ENCODE data around the gene ZNF592.
"Not testable (repeated sequence)": the region's sequence is repeated elsewhere in the genome, so short reads cannot be mapped to it uniquely, and the experiment has no call there.

DNA sequence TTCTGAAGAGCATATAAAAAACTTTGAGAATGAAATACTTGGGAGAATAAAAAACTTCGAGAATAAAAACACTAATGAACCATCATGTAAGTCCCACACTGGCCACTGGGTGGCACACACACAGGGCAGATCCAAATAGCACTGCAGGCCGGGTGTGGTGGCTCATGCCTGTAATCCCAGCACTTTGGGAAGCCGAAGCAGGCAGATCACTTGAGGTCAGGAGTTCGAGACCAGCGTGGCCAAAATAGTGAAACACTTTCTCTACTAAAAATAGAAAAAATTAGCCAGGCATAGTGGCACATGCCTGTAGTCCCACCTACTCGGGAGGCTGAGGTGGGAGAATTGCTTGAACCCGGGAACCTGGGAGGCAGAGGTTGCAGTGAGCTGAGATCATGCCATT is 97.2 kb downstream of the ZNF592 start:
- TF ChIP-seq RCOR1 (IDR thresholded peaks at IDR 0.05; ENCODE audit: low read depth, low read length); CBX2 (IDR thresholded peaks at IDR 0.05; ENCODE audit: borderline replicate concordance, low read depth); EP300 (IDR thresholded peaks at IDR 0.05); KDM5A (IDR thresholded peaks at IDR 0.05); JUNB (IDR thresholded peaks at IDR 0.05); POLR2A (IDR thresholded peaks at IDR 0.05; ENCODE audit: low read length); HDAC2 (IDR thresholded peaks at IDR 0.05): not testable (repeated sequence)
- TF ChIP-seq, protein P1, sequence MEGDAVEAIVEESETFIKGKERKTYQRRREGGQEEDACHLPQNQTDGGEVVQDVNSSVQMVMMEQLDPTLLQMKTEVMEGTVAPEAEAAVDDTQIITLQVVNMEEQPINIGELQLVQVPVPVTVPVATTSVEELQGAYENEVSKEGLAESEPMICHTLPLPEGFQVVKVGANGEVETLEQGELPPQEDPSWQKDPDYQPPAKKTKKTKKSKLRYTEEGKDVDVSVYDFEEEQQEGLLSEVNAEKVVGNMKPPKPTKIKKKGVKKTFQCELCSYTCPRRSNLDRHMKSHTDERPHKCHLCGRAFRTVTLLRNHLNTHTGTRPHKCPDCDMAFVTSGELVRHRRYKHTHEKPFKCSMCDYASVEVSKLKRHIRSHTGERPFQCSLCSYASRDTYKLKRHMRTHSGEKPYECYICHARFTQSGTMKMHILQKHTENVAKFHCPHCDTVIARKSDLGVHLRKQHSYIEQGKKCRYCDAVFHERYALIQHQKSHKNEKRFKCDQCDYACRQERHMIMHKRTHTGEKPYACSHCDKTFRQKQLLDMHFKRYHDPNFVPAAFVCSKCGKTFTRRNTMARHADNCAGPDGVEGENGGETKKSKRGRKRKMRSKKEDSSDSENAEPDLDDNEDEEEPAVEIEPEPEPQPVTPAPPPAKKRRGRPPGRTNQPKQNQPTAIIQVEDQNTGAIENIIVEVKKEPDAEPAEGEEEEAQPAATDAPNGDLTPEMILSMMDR (IDR thresholded peaks at IDR 0.05): peak; percentile 67
- TF ChIP-seq, protein P2, sequence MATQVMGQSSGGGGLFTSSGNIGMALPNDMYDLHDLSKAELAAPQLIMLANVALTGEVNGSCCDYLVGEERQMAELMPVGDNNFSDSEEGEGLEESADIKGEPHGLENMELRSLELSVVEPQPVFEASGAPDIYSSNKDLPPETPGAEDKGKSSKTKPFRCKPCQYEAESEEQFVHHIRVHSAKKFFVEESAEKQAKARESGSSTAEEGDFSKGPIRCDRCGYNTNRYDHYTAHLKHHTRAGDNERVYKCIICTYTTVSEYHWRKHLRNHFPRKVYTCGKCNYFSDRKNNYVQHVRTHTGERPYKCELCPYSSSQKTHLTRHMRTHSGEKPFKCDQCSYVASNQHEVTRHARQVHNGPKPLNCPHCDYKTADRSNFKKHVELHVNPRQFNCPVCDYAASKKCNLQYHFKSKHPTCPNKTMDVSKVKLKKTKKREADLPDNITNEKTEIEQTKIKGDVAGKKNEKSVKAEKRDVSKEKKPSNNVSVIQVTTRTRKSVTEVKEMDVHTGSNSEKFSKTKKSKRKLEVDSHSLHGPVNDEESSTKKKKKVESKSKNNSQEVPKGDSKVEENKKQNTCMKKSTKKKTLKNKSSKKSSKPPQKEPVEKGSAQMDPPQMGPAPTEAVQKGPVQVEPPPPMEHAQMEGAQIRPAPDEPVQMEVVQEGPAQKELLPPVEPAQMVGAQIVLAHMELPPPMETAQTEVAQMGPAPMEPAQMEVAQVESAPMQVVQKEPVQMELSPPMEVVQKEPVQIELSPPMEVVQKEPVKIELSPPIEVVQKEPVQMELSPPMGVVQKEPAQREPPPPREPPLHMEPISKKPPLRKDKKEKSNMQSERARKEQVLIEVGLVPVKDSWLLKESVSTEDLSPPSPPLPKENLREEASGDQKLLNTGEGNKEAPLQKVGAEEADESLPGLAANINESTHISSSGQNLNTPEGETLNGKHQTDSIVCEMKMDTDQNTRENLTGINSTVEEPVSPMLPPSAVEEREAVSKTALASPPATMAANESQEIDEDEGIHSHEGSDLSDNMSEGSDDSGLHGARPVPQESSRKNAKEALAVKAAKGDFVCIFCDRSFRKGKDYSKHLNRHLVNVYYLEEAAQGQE (IDR thresholded peaks at IDR 0.05): not testable (repeated sequence)
- TF ChIP-seq, protein P3, sequence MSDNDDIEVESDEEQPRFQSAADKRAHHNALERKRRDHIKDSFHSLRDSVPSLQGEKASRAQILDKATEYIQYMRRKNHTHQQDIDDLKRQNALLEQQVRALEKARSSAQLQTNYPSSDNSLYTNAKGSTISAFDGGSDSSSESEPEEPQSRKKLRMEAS (IDR thresholded peaks at IDR 0.05): not testable (repeated sequence)
- TF ChIP-seq, protein P4, sequence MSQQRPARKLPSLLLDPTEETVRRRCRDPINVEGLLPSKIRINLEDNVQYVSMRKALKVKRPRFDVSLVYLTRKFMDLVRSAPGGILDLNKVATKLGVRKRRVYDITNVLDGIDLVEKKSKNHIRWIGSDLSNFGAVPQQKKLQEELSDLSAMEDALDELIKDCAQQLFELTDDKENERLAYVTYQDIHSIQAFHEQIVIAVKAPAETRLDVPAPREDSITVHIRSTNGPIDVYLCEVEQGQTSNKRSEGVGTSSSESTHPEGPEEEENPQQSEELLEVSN (IDR thresholded peaks at IDR 0.05; ENCODE audit: borderline replicate concordance, low read depth): not testable (repeated sequence)
- TF ChIP-seq RAD21 (conservative IDR thresholded peaks at IDR 0.05 in 1 of 2, IDR thresholded peaks at IDR 0.05 in 1 of 2): peak; percentile 72 to 83
